Measurements from ENCODE around the gene SLC26A6. TPM values are rescaled to one million over a fixed set of nuclear protein-coding genes. Genes with fewer than 3 reads are reported as not detected.

The SLC26A6 gene
- total RNA-seq, 1 experiment from 2014 or later, result 55.1 TPM

DNA sequence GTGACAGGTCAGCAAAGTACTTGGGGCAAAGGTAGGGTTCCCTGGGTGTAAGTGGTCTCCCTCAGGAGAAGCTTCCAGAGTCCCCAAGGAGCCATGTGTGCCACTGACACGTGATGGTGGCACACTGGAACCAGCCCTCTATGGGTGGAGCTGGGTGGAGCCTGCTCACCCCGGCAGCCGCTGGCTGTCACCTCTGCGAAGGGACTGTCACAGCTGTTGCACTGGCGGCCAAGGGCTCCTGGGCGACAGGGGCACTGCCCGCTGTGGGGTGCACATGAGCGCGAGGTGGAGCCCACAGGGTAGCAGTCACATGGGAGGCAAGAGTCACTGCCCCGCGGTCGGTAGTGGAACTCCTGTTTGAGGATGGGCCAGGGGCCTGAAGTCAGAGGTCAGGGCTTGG lies 15.5 kb upstream of the SLC26A6 start:
- intact Hi-C loops (cut with micrococcal nuclease), result no loop called here
- RAD21 ChIA-PET (ENCODE audit: low non-redundant PET in 1 of 2, low total read pairs in 2 of 2, uncharacterized antibody in 2 of 2, unreplicated experiment in 2 of 2), result no interaction called here
- Histone ChIP-seq H3K27me3 (ENCODE audit: insufficient read depth, low read length) (no peaks in the 10 kb centered on the region), H3K4me2 (ENCODE audit: low read length) (no peak overlapping the region), H3K79me2 (ENCODE audit: insufficient read depth, low read length) (no peaks in the 10 kb centered on the region), H3K36me3 (ENCODE audit: control insufficient read depth in 1 of 2, insufficient read depth in 2 of 2, low read length in 2 of 2) (no peaks in the 10 kb centered on the region), H3K4me3 (replicated peaks in 1 of 2; ENCODE audit: low read depth in 1 of 2, low read length in 2 of 2) (no peak overlapping the region), H3K27ac (ENCODE audit: low read depth, low read length) (no peak overlapping the region), H2AFZ (ENCODE audit: low read depth, low read length, poor library complexity, severe bottlenecking) (no peak overlapping the region), H3K9me3 (ENCODE audit: control insufficient read depth in 1 of 2, insufficient read depth in 1 of 2, low read depth in 1 of 2, low read length in 2 of 2) (no peaks in the 10 kb centered on the region), H4K20me1 (ENCODE audit: insufficient read depth) (no peaks in the 10 kb centered on the region), H3K4me1 (ENCODE audit: control insufficient read depth in 1 of 2, insufficient read depth in 2 of 2, low read length in 2 of 2) (no peaks in the 10 kb centered on the region), H3K9me2 (ENCODE audit: insufficient read depth) (no peaks in the 10 kb centered on the region), H3K9ac (ENCODE audit: low read length) (no peak overlapping the region)
- CTCF ChIA-PET, result no interaction called here
- TF ChIP-seq, protein P1, sequence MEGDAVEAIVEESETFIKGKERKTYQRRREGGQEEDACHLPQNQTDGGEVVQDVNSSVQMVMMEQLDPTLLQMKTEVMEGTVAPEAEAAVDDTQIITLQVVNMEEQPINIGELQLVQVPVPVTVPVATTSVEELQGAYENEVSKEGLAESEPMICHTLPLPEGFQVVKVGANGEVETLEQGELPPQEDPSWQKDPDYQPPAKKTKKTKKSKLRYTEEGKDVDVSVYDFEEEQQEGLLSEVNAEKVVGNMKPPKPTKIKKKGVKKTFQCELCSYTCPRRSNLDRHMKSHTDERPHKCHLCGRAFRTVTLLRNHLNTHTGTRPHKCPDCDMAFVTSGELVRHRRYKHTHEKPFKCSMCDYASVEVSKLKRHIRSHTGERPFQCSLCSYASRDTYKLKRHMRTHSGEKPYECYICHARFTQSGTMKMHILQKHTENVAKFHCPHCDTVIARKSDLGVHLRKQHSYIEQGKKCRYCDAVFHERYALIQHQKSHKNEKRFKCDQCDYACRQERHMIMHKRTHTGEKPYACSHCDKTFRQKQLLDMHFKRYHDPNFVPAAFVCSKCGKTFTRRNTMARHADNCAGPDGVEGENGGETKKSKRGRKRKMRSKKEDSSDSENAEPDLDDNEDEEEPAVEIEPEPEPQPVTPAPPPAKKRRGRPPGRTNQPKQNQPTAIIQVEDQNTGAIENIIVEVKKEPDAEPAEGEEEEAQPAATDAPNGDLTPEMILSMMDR (IDR thresholded peaks at IDR 0.05 in 2 of 3, conservative IDR thresholded peaks at IDR 0.05 in 1 of 3; ENCODE audit: borderline replicate concordance in 1 of 3, insufficient read depth in 1 of 3, low read depth in 2 of 3, low read length in 2 of 3), result no peak
- no peak for TF ChIP-seq FOSL1 (IDR thresholded peaks at IDR 0.05; ENCODE audit: low read depth)
- TF ChIP-seq, protein P2, sequence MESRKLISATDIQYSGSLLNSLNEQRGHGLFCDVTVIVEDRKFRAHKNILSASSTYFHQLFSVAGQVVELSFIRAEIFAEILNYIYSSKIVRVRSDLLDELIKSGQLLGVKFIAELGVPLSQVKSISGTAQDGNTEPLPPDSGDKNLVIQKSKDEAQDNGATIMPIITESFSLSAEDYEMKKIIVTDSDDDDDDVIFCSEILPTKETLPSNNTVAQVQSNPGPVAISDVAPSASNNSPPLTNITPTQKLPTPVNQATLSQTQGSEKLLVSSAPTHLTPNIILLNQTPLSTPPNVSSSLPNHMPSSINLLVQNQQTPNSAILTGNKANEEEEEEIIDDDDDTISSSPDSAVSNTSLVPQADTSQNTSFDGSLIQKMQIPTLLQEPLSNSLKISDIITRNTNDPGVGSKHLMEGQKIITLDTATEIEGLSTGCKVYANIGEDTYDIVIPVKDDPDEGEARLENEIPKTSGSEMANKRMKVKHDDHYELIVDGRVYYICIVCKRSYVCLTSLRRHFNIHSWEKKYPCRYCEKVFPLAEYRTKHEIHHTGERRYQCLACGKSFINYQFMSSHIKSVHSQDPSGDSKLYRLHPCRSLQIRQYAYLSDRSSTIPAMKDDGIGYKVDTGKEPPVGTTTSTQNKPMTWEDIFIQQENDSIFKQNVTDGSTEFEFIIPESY (IDR thresholded peaks at IDR 0.05; ENCODE audit: extremely low read depth, insufficient replicate concordance, low read length), result no peak
- TF ChIP-seq TCF7L2 (IDR thresholded peaks at IDR 0.05; ENCODE audit: borderline replicate concordance, extremely low read depth, insufficient read depth, insufficient read length), result no peak
- no peak for TF ChIP-seq ZFX (IDR thresholded peaks at IDR 0.05)
- TF ChIP-seq SRF (IDR thresholded peaks at IDR 0.05; ENCODE audit: low read depth), result no peak
- no peak for TF ChIP-seq POLR2AphosphoS5 (IDR thresholded peaks at IDR 0.05; ENCODE audit: low read depth, low read length)
- TF ChIP-seq ZNF274 (IDR thresholded peaks at IDR 0.05; ENCODE audit: low read depth, low read length), result no peak
- no peak for TF ChIP-seq JUND (IDR thresholded peaks at IDR 0.05)
- no peak for TF ChIP-seq YY1 (IDR thresholded peaks at IDR 0.05; ENCODE audit: extremely low read depth, insufficient replicate concordance, low read depth, low read length)
- TF ChIP-seq, protein P3, sequence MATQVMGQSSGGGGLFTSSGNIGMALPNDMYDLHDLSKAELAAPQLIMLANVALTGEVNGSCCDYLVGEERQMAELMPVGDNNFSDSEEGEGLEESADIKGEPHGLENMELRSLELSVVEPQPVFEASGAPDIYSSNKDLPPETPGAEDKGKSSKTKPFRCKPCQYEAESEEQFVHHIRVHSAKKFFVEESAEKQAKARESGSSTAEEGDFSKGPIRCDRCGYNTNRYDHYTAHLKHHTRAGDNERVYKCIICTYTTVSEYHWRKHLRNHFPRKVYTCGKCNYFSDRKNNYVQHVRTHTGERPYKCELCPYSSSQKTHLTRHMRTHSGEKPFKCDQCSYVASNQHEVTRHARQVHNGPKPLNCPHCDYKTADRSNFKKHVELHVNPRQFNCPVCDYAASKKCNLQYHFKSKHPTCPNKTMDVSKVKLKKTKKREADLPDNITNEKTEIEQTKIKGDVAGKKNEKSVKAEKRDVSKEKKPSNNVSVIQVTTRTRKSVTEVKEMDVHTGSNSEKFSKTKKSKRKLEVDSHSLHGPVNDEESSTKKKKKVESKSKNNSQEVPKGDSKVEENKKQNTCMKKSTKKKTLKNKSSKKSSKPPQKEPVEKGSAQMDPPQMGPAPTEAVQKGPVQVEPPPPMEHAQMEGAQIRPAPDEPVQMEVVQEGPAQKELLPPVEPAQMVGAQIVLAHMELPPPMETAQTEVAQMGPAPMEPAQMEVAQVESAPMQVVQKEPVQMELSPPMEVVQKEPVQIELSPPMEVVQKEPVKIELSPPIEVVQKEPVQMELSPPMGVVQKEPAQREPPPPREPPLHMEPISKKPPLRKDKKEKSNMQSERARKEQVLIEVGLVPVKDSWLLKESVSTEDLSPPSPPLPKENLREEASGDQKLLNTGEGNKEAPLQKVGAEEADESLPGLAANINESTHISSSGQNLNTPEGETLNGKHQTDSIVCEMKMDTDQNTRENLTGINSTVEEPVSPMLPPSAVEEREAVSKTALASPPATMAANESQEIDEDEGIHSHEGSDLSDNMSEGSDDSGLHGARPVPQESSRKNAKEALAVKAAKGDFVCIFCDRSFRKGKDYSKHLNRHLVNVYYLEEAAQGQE (IDR thresholded peaks at IDR 0.05; ENCODE audit: low read depth), result no peak
- no peak for TF ChIP-seq EGR1 (IDR thresholded peaks at IDR 0.05; ENCODE audit: low read depth)
- TF ChIP-seq RAD21 (IDR thresholded peaks at IDR 0.05; ENCODE audit: low read depth), result no peak
- TF ChIP-seq CEBPB (IDR thresholded peaks at IDR 0.05; ENCODE audit: low read depth), result no peak
- TF ChIP-seq SIN3A (IDR thresholded peaks at IDR 0.05; ENCODE audit: low read depth), result no peak
- TF ChIP-seq ELF1 (IDR thresholded peaks at IDR 0.05; ENCODE audit: borderline replicate concordance, low read depth), result no peak
- ATAC-seq (no peak), DNase-seq (ENCODE audit: low read depth, low spot score) (no peak)
- POLR2A ChIA-PET, result no interaction called here
- BruUV-seq (replicated peaks), result no TSS peak
